Measurements from ENCODE around the gene TAF5L. TPM values are rescaled to one million over a fixed set of nuclear protein-coding genes. Genes with fewer than 3 reads are reported as not detected.

TAF5L gene
- total and polyA plus RNA-seq, 8 donors = 0.29 to 33.8 (median 8.8) TPM

- Histone ChIP-seq H3K4me3 (no peak overlapping the region), H3K9me3 (no peaks in the 10 kb centered on the region), H3K4me1 (no peaks in the 10 kb centered on the region), H3K27ac (no peak overlapping the region), H3K36me3 (no peaks in the 10 kb centered on the region), H3K27me3 (no peaks in the 10 kb centered on the region)
- 78 to 92% (median 80%) methylated on average over 2 of the region's 2 CpGs for WGBS, 5 donors
- no peak for DNase-seq
- intact Hi-C loops (cut with DNase I; ENCODE audit: low total_unique reads) = no loop called here
- TF ChIP-seq POLR2AphosphoS5 (IDR thresholded peaks at IDR 0.05) (no peak), POLR2A (IDR thresholded peaks at IDR 0.05) (no peak), EP300 (IDR thresholded peaks at IDR 0.05) (no peak), CTCF (IDR thresholded peaks at IDR 0.05) (no peak)
These were observed 46.3 kb upstream of the TAF5L start for GRCh38 chr1:229672246-229672645.

- Histone ChIP-seq H3K9me3 (no peaks in the 10 kb centered on the region), H3K4me1 (no peaks in the 10 kb centered on the region), H3K27me3 (no peaks in the 10 kb centered on the region), H3K36me3 (no peaks in the 10 kb centered on the region), H3K4me3 (no peak overlapping the region), H3K27ac (no peak overlapping the region)
- 70 to 80% (median 74%) methylated on average over 5 of the region's 5 CpGs for WGBS, 5 donors
- TF ChIP-seq EP300 (IDR thresholded peaks at IDR 0.05) = no peak
- TF ChIP-seq CTCF (IDR thresholded peaks at IDR 0.05) = no peak
- TF ChIP-seq POLR2AphosphoS5 (IDR thresholded peaks at IDR 0.05) = no peak
- no peak for TF ChIP-seq POLR2A (IDR thresholded peaks at IDR 0.05)
- DNase-seq = no peak
- intact Hi-C loops (cut with DNase I; ENCODE audit: low total_unique reads) = no loop called here
These were observed 45.4 kb upstream of the TAF5L start for GRCh38 chr1:229671310-229671709.

- intact Hi-C loops (cut with DNase I; ENCODE audit: low total_unique reads) = no loop called here
- no peaks in the 10 kb centered on the region for H3K36me3 ChIP-seq
- H3K9me3 ChIP-seq = no peaks in the 10 kb centered on the region
- peaks cover 0 to 5% (median under 1%) of the 10 kb centered on the region in 4 donors for H3K4me1 ChIP-seq
- H3K27ac ChIP-seq = no peak overlapping the region
- no peak overlapping the region for H3K4me3 ChIP-seq
- TF ChIP-seq POLR2A (IDR thresholded peaks at IDR 0.05) = no peak
- TF ChIP-seq POLR2AphosphoS5 (IDR thresholded peaks at IDR 0.05) = no peak
- 74 to 83% (median 79%) methylated on average over 4 of the region's 4 CpGs for WGBS, 5 donors
- H3K27me3 ChIP-seq = no peaks in the 10 kb centered on the region
- DNase-seq = no peak
These were observed 43.4 kb upstream of the TAF5L start for GRCh38 chr1:229669333-229669732.

- Histone ChIP-seq H3K27me3 (no peaks in the 10 kb centered on the region), H3K4me3 (no peak overlapping the region), H3K4me1 (peaks cover 0 to 16% (median 6%) of the 10 kb centered on the region in 4 donors), H3K27ac (no peak overlapping the region), H3K9me3 (no peaks in the 10 kb centered on the region), H3K36me3 (no peaks in the 10 kb centered on the region)
- 81 to 94% (median 88%) methylated on average over 4 of the region's 4 CpGs for WGBS, 5 donors
- intact Hi-C loops (cut with DNase I; ENCODE audit: low total_unique reads) = no loop called here
- no peak for TF ChIP-seq CTCF (IDR thresholded peaks at IDR 0.05)
- no peak for DNase-seq
These were observed 40.7 kb upstream of the TAF5L start for GRCh38 chr1:229666585-229666984.

- DNase-seq = no peak
- peaks cover 0 to 21% (median 9%) of the 10 kb centered on the region in 4 donors for H3K4me1 ChIP-seq
- no peaks in the 10 kb centered on the region for H3K9me3 ChIP-seq
- intact Hi-C loops (cut with DNase I; ENCODE audit: low total_unique reads) = no loop called here
- TF ChIP-seq CTCF (IDR thresholded peaks at IDR 0.05) = no peak
- no peak for TF ChIP-seq POLR2AphosphoS5 (IDR thresholded peaks at IDR 0.05)
- no peak for TF ChIP-seq POLR2A (IDR thresholded peaks at IDR 0.05)
- no peak for TF ChIP-seq EP300 (IDR thresholded peaks at IDR 0.05)
- H3K27ac ChIP-seq = no peak overlapping the region
- no peak overlapping the region for H3K4me3 ChIP-seq
- no peaks in the 10 kb centered on the region for H3K27me3 ChIP-seq
- H3K36me3 ChIP-seq = peaks cover 0 to 3% (median under 1%) of the 10 kb centered on the region in 4 donors
- WGBS, 5 donors = 52 to 82% (median 58%) methylated on average over 7 of the region's 7 CpGs
These were observed 40.1 kb upstream of the TAF5L start for GRCh38 chr1:229665912-229666558.
